ENCODE data around the gene PAX2. TPM values are rescaled to one million over a fixed set of nuclear protein-coding genes. Genes with fewer than 3 reads are reported as not detected.

PAX2 gene
- total RNA-seq, 1 donor from 2014 or later = 0.23 TPM

DNA sequence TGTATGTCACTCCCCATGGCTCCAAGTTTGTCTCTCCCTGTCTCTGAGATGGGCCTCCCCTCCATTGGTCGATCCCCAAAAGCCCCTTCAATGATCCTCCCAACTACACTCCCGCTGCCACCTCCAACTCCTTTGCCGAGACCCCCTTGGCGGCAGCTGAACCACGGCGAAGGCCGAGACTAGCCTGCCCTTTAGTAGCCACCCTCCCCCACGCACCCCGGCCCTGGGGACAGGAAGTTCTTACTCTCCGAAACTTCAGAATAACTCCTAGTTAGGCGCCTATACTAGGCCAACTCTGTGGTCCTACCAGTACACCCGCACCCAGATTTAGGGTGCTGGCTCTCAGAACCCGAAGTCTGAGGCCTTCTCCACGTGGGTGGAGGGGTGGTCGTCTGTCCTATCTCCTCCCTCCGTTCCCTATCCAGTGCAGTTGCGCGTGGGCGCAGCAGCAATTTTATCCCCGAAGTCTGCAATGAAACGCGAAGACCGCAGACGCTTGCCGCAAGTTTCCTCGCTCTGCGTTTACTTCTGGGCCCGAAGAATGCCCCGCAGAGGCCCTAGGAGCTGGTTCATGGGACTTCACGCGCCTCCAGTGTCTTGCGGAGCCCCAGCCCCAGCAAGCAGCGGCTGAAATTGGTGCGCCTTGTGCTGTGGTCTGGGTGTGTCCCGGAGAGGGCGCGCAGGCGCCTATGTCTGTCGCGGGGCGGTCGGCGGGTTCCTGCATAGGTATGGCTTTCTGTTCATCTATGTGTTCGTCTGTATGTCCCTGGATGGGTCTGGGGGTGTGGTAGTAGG is 84.7 kb downstream of the PAX2 start:
- no peaks in the 10 kb centered on the region for H3K36me3 ChIP-seq (ENCODE audit: insufficient read depth, low read length)
- no peak overlapping the region for H3K4me2 ChIP-seq (ENCODE audit: low read length)
- H3K27me3 ChIP-seq (ENCODE audit: insufficient read depth, low read length) = peaks cover 80% of the 10 kb centered on the region
- H3K4me1 ChIP-seq (ENCODE audit: insufficient read depth, low read length) = peaks cover 9% of the 10 kb centered on the region
- no peaks in the 10 kb centered on the region for H4K20me1 ChIP-seq (ENCODE audit: insufficient read depth, low read length)
- no peaks in the 10 kb centered on the region for H3K79me2 ChIP-seq (ENCODE audit: insufficient read depth, low read length)
- H3K27ac Mint-ChIP-seq (ENCODE audit: unreplicated experiment) = no peak overlapping the region
- H3K27me3 Mint-ChIP-seq (ENCODE audit: low read depth, unreplicated experiment) = peaks cover 78% of the 10 kb centered on the region
- H3K4me3 Mint-ChIP-seq (ENCODE audit: unreplicated experiment) = no peak overlapping the region
- no peak overlapping the region for H3K4me3 ChIP-seq (ENCODE audit: insufficient read depth, low read depth, low read length)
- no peak overlapping the region for H2AFZ ChIP-seq (ENCODE audit: low read depth, low read length)
- DNase-seq (ENCODE audit: low read depth) = no peak
- no peak overlapping the region for H3K9ac ChIP-seq (ENCODE audit: low read length)
- peaks cover 8% of the 10 kb centered on the region for H3K9me3 Mint-ChIP-seq (ENCODE audit: unreplicated experiment)
- peak; percentile 56 for TF ChIP-seq EZH2 (IDR thresholded peaks at IDR 0.05; ENCODE audit: insufficient read depth, low read length)
- TF ChIP-seq, protein P1, sequence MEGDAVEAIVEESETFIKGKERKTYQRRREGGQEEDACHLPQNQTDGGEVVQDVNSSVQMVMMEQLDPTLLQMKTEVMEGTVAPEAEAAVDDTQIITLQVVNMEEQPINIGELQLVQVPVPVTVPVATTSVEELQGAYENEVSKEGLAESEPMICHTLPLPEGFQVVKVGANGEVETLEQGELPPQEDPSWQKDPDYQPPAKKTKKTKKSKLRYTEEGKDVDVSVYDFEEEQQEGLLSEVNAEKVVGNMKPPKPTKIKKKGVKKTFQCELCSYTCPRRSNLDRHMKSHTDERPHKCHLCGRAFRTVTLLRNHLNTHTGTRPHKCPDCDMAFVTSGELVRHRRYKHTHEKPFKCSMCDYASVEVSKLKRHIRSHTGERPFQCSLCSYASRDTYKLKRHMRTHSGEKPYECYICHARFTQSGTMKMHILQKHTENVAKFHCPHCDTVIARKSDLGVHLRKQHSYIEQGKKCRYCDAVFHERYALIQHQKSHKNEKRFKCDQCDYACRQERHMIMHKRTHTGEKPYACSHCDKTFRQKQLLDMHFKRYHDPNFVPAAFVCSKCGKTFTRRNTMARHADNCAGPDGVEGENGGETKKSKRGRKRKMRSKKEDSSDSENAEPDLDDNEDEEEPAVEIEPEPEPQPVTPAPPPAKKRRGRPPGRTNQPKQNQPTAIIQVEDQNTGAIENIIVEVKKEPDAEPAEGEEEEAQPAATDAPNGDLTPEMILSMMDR (IDR thresholded peaks at IDR 0.05; ENCODE audit: insufficient read depth, low read depth, low read length) = no peak
- H3K27ac ChIP-seq (ENCODE audit: low read depth, low read length) = no peak overlapping the region
- H3K4me1 Mint-ChIP-seq (ENCODE audit: low read depth, unreplicated experiment) = peaks cover 4% of the 10 kb centered on the region
- peaks cover 4% of the 10 kb centered on the region for H3K9me3 ChIP-seq (ENCODE audit: insufficient read depth, low read depth, low read length)
- FAIRE-seq = no peak
- H3K36me3 Mint-ChIP-seq (ENCODE audit: low read depth, unreplicated experiment) = peaks cover 3% of the 10 kb centered on the region

- H4K20me1 ChIP-seq (ENCODE audit: insufficient read depth, low read length) = no peaks in the 10 kb centered on the region
- no peak overlapping the region for H3K4me3 Mint-ChIP-seq (ENCODE audit: unreplicated experiment)
- peaks cover 72% of the 10 kb centered on the region for H3K27me3 Mint-ChIP-seq (ENCODE audit: low read depth, unreplicated experiment)
- H3K79me2 ChIP-seq (ENCODE audit: insufficient read depth, low read length) = no peaks in the 10 kb centered on the region
- no peak overlapping the region for H2AFZ ChIP-seq (ENCODE audit: low read depth, low read length)
- peaks cover 77% of the 10 kb centered on the region for H3K27me3 ChIP-seq (ENCODE audit: insufficient read depth, low read length)
- peaks cover 4% of the 10 kb centered on the region for H3K4me1 Mint-ChIP-seq (ENCODE audit: low read depth, unreplicated experiment)
- no peak overlapping the region for H3K4me3 ChIP-seq (ENCODE audit: insufficient read depth, low read depth, low read length)
- peaks cover 9% of the 10 kb centered on the region for H3K4me1 ChIP-seq (ENCODE audit: insufficient read depth, low read length)
- peak overlapping the region; percentile 55 for H3K27ac Mint-ChIP-seq (ENCODE audit: unreplicated experiment)
- DNase-seq (ENCODE audit: low read depth) = no peak
- FAIRE-seq = no peak
- H3K36me3 ChIP-seq (ENCODE audit: insufficient read depth, low read length) = no peaks in the 10 kb centered on the region
- no peak overlapping the region for H3K9ac ChIP-seq (ENCODE audit: low read length)
- TF ChIP-seq, protein P1 (IDR thresholded peaks at IDR 0.05; ENCODE audit: insufficient read depth, low read depth, low read length) = no peak
- no peak for TF ChIP-seq EZH2 (IDR thresholded peaks at IDR 0.05; ENCODE audit: insufficient read depth, low read length)
- peaks cover 4% of the 10 kb centered on the region for H3K9me3 ChIP-seq (ENCODE audit: insufficient read depth, low read depth, low read length)
- no peak overlapping the region for H3K27ac ChIP-seq (ENCODE audit: low read depth, low read length)
- H3K4me2 ChIP-seq (ENCODE audit: low read length) = no peak overlapping the region
- H3K9me3 Mint-ChIP-seq (ENCODE audit: unreplicated experiment) = peaks cover 8% of the 10 kb centered on the region
- H3K36me3 Mint-ChIP-seq (ENCODE audit: low read depth, unreplicated experiment) = peaks cover 3% of the 10 kb centered on the region
Measured at GRCh38 chr10:100830728-100831111, 85.3 kb downstream of the PAX2 start.

DNA sequence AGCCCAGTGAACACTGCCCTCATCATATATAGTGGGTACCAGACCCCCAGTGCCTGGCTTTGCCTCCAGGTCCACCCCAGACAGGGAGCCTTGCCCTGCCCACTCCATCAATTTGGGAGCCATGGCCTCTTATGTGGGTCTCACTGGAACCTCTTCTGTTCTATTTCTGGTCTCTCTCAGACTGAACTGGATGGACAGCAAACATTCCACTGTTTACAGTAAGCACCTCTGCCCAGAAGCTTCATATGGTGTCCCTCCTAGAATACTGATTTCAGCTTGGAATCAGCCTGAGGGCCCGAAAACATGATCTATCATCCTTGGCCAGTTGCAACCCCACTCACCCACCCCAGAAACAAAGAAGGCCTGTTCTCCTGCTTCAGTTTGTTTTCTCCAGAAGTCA is 86.4 kb downstream of the PAX2 start:
- H3K36me3 Mint-ChIP-seq (ENCODE audit: low read depth, unreplicated experiment) = peaks cover 3% of the 10 kb centered on the region
- FAIRE-seq (no peak), DNase-seq (ENCODE audit: low read depth) (no peak)
- peaks cover 64% of the 10 kb centered on the region for H3K27me3 Mint-ChIP-seq (ENCODE audit: low read depth, unreplicated experiment)
- peaks cover 70% of the 10 kb centered on the region for H3K27me3 ChIP-seq (ENCODE audit: insufficient read depth, low read length)
- H3K9me3 Mint-ChIP-seq (ENCODE audit: unreplicated experiment) = peaks cover 8% of the 10 kb centered on the region
- no peaks in the 10 kb centered on the region for H3K36me3 ChIP-seq (ENCODE audit: insufficient read depth, low read length)
- H3K4me3 ChIP-seq (ENCODE audit: insufficient read depth, low read depth, low read length) = no peak overlapping the region
- no peaks in the 10 kb centered on the region for H3K79me2 ChIP-seq (ENCODE audit: insufficient read depth, low read length)
- no peak overlapping the region for H3K4me3 Mint-ChIP-seq (ENCODE audit: unreplicated experiment)
- no peak overlapping the region for H2AFZ ChIP-seq (ENCODE audit: low read depth, low read length)
- H3K27ac ChIP-seq (ENCODE audit: low read depth, low read length) = no peak overlapping the region
- no peaks in the 10 kb centered on the region for H4K20me1 ChIP-seq (ENCODE audit: insufficient read depth, low read length)
- peaks cover 4% of the 10 kb centered on the region for H3K4me1 Mint-ChIP-seq (ENCODE audit: low read depth, unreplicated experiment)
- H3K4me2 ChIP-seq (ENCODE audit: low read length) = no peak overlapping the region
- no peak overlapping the region for H3K9ac ChIP-seq (ENCODE audit: low read length)
- peaks cover 9% of the 10 kb centered on the region for H3K4me1 ChIP-seq (ENCODE audit: insufficient read depth, low read length)
- TF ChIP-seq EZH2 (IDR thresholded peaks at IDR 0.05; ENCODE audit: insufficient read depth, low read length) = no peak
- TF ChIP-seq, protein P1 (IDR thresholded peaks at IDR 0.05; ENCODE audit: insufficient read depth, low read depth, low read length) = no peak
- no peak overlapping the region for H3K27ac Mint-ChIP-seq (ENCODE audit: unreplicated experiment)
- peaks cover 4% of the 10 kb centered on the region for H3K9me3 ChIP-seq (ENCODE audit: insufficient read depth, low read depth, low read length)

All from astrocyte (in vitro differentiated cells and primary cell).